HFF-Myc (cell line): Measurements from ENCODE around the gene KCNQ2.

ENCODE experiments used
- DNase-seq: peaks from one replicate; pipeline ENCODE4 v3.0.0-alpha.2; 2011; ENCODE audit warnings: low read depth; ENCODE audit errors: extremely low read depth
- H3K4me3 ChIP-seq: replicated peaks from 2 replicates; pipeline ENCODE4 v1.5.1; 2011; ENCODE audit warnings: low read depth, mild to moderate bottlenecking, control low read depth, low read length
- TF ChIP-seq, protein P1 (sequence below): IDR thresholded peaks from 2 replicates; pipeline ENCODE4 v1.5.1; 2012; ENCODE audit warnings: mild to moderate bottlenecking, low read depth, low read length, control low read depth; ENCODE audit errors: missing control alignments

Gene KCNQ2

DNA sequence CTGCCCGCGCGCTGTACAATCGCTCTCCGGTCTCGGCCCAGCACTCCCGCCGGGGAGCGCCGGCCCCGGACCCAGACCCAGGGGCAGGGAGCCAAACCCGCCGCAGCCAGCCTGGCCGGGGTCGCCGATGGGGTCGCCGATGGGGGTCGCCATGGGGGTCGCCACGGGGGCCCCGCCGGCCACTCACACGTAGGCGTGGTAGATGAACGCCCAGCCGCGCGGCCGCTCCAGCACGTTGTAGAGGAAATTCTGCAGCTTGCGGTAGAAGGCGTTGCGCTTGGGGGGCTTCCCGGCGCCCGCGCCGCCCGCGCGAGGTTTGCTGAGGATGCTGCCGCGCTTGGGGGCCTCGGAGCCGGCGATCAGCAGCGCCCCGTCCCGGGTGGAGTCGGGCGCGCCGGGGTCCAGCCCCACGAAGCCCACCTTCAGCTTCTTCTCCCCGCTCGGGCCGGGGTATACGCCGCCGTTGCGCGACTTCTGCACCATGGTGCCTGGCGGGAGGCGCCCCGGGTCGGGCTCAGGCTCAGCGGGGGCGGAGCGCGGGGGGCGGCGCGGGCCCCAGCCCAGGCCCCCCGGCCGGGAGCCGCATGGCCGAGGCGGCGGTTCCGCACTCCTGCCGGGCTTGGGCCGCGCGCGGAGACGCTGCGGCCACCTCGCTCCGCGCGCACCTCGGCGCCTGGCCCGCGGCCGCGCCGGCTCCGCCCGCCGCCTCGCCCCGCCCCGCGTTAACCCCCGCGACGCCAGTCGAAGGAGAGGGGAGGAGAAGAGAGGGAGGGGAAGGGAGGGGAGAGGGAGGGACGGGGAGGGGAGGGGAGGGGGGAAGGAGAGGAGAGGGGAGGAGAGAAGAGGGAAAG, at the start of gene KCNQ2:
Gene KCNQ2 (minus strand): TSS at position 675 of the 851 bp plus-strand sequence. CDS start 192 bp downstream, at position 483.
- H3K4me3 ChIP-seq, result no peak within 1 kb of the TSS
- no peak for DNase-seq
- TF ChIP-seq, protein P1, sequence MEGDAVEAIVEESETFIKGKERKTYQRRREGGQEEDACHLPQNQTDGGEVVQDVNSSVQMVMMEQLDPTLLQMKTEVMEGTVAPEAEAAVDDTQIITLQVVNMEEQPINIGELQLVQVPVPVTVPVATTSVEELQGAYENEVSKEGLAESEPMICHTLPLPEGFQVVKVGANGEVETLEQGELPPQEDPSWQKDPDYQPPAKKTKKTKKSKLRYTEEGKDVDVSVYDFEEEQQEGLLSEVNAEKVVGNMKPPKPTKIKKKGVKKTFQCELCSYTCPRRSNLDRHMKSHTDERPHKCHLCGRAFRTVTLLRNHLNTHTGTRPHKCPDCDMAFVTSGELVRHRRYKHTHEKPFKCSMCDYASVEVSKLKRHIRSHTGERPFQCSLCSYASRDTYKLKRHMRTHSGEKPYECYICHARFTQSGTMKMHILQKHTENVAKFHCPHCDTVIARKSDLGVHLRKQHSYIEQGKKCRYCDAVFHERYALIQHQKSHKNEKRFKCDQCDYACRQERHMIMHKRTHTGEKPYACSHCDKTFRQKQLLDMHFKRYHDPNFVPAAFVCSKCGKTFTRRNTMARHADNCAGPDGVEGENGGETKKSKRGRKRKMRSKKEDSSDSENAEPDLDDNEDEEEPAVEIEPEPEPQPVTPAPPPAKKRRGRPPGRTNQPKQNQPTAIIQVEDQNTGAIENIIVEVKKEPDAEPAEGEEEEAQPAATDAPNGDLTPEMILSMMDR, result no peak

DNA sequence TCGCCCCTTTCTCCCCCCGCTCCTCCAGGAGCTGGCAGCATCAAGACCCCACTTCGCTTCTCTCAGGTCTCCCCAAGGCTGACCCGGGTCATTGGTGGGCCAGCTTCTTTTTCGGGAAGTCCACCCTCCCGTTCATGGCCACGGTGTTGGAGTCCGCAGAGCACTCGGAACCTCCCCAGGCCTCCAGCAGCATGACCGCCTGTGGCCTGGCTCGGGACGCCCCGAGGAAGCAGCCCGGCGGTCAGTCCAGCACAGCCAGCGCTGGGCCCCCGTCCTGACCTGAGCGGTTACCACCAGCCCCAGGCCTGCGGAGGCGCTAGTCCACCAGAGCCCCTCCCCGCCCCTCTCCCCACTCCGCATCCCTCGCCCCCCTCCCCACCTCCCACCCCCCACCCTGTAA, 49.1 kb upstream of the KCNQ2 start:
- DNase-seq, result no peak
- TF ChIP-seq, protein P1, result no peak

DNA sequence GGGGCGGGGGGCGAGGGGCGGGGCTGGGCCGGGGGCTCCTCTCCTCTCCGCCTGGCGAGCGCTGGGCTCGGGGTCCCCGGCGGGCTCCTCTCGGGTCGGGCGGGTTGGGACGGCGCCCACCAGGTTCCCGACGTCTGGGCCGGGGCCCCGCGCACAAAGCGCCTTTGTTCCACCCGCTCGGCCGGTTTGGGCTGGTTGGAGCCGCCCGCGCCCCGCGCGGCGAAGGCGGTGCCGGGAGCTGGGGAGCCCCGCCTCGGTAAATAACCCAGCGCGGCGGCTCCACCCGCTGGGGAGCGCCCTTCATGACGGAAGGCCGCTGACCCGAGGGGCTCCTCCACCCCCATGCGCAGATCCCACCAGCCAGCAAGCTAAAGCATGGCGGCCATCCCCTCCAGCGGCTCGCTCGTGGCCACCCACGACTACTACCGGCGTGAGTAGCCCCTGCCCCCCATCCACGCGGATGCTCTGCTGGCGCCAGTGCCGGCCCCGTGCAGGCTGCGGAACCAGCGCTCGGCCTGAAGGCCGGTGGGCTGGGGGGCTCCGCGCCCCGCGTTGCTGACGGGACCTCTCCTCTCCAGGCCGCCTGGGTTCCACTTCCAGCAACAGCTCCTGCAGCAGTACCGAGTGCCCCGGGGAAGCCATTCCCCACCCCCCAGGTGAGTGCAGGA, 48.6 kb upstream of the KCNQ2 start:
- no peak for DNase-seq
- TF ChIP-seq, protein P1, result no peak
- H3K4me3 ChIP-seq, result peak overlapping the region; percentile 70

More for the DNA sequence above, 49.1 kb upstream of the KCNQ2 start:
- H3K4me3 ChIP-seq, result peak overlapping the region; percentile 70

DNA sequence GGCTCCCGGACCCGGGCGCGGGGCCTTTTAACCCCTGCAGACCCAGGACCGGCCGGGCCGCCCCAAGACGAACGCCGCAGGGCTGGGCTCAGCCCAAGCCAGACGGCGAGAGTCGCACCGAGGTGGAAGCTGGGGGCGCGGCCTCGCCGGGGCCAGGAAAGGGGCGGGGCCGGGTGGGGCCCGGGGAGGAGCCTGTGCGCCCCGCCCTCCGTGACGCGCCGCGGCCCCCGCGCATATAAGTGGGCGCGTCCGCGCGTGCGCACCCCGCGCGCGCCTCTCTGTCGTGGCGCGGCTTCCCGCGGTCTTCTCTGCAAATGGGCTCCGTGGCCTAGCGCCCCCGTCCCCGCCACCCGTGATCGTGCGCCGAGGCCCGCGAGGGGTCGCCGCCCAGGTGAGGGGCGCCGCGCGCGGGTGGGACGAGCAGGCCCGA, 48.1 kb upstream of the KCNQ2 start, which contains the start of gene PPDPF:
Gene PPDPF (plus strand): TSS at position 262 of the 430 bp plus-strand sequence. CDS start 544 bp downstream, outside the sequence.
- DNase-seq, result no peak
- peak within 1 kb of the TSS; percentile 70 for H3K4me3 ChIP-seq
- TF ChIP-seq, protein P1, result no peak

DNA sequence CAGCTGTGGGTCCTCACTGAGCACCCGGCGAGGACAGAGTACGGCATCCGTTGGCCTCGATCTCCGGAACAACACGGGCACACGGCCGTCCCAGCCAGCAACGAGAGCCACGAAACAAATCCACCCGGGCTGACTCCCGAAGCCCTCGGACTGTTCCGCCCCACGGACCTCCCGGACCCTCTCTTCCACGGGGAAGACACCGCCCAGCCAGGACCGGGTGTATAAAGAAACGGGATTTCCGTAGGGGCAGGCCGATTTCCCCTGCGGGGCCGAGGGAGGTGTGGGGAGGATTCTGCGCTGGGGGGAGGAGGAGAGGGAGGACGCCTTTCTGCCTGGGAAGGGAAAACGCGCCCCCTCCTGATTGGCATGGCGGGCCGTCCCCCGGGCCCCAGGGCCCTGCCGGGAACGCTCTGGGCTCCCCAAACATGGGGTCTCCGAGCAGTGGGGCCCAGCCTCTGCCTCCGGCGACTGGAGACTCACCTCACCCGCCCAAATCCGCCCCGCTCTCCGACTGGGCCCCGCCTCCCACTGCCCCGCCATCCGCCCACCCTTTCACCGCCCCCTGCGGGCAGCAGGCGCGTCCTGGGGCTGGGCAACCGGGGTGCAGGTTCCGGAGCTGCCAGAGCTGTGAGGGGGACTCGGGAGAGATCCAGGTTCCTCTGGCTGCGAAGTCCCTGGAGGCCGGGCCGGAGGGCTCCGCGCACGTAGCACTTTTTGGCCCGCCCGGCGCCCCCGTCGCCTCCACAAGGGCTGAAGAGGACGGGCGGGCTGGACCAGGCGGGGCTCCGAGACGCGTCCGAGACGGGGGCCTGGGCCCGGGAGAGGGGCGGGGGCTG, 47.4 kb upstream of the KCNQ2 start:
- H3K4me3 ChIP-seq, result peak overlapping the region; percentile 70
- TF ChIP-seq, protein P1, result peak; percentile 14
- DNase-seq, result no peak

DNA sequence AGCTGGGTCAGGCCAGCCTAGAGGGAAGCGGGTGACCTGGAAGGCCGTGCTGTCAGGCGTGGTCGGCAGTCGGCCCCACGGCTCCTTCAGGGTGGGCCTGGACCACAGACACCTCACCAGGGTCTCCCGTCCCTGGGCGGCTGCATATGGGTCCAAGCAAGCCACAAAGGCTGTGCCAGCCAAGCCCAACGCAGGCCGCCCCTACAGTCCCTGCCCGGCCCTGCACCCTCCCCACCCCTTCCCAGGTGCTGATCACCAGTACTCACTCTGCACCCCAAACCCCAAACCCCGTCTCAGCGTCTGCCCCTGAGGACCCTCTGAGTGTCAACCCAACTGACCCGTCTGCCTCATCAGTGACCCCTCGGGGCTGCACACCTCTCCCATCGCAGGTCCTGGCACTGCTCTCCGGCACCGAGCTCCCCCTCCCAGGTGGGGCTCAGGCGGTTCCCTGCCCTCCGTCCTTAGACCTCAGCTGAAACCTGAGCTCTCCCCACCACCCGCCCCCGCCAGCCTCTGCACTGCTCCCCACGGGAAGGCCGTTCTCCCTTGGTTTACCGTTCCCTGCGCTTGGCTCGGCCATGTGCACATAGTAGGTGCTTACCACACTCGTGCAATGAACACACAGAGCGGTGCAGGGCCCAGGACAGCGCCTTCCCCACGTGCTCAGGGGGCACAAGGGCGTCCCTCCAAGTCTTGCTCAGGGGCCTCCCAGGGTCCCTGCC, 46.7 kb upstream of the KCNQ2 start:
- no peak for DNase-seq
- TF ChIP-seq, protein P1, result no peak
- H3K4me3 ChIP-seq, result peak overlapping the region; percentile 70
